Measurements from ENCODE around the gene CEACAM20. TPM values are rescaled to one million over a fixed set of nuclear protein-coding genes. Genes with fewer than 3 reads are reported as not detected.

Gene CEACAM20
- total and polyA plus RNA-seq, 7 donors = 0.03 TPM; not detected in 6

DNA sequence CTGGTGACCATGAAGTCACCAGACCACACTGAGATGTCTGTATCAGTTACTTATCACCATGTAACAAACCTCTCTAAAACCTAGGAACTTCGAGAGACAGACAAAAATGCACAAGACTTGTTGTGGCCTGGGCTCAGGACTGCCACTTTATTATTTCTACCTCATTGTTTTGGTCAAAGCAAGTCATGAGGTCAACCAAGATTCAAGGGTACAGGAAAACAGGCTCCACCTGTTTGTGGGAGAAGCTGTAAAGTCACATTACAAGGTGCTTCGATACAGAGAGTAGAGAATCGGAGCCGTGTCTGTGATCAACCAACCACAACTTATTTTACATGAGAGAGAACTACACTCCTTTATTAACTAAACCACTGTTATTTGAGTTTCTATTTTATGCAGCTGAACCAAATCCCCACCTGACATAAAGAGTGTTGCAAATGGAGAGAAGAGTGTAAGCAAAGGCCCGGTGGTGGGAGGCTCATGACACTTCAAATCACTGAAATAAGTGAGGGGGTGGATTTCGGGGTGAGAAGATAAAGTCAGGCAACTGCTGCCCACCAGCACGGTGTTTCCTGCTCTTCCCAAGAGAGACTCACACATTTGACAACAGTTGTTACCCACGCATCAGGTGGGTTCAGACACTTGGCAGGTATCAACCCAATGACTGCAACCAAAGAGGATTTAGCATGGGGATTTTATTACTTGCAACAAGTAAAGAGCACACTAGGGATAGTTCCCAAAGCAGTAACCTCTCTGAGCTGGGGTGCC is 44.9 kb upstream of the CEACAM20 start:
- Histone ChIP-seq H3K4me3 (no peak overlapping the region), H3K27me3 (ENCODE audit: insufficient read depth in 3 of 3, low read length in 2 of 3) (peaks cover 0 to 6% (median 0%) of the 10 kb centered on the region in 3 donors), H3K9me3 (no peaks in the 10 kb centered on the region), H3K27ac (no peak overlapping the region), H3K36me3 (ENCODE audit: insufficient read depth in 1 of 2, low read depth in 1 of 2) (no peaks in the 10 kb centered on the region), H3K4me1 (no peaks in the 10 kb centered on the region)
- no peak for TF ChIP-seq CTCF (IDR thresholded peaks at IDR 0.05)
- WGBS, 3 donors = 75 to 80% (median 75%) methylated on average over 8 of the region's 8 CpGs
- DNase-seq = no peak
- intact Hi-C loops (cut with DNase I) = loop anchor here (5.0 to 10.0 kb wide), 3 partner anchors 83 to 270 kb away; partner anchors contain the start of gene NECTIN2 (in 1 of the 2)
- no peak for ATAC-seq

GRCh38 chr19:44573627-44574026 is 44.2 kb upstream of the CEACAM20 start:
- no peak for DNase-seq
- intact Hi-C loops (cut with DNase I) = loop anchor here (5.0 to 10.0 kb wide), 3 partner anchors 84 to 271 kb away; partner anchors contain the start of gene NECTIN2 (in 1 of the 2)
- Histone ChIP-seq H3K4me1 (no peaks in the 10 kb centered on the region), H3K36me3 (ENCODE audit: insufficient read depth in 1 of 2, low read depth in 1 of 2) (no peaks in the 10 kb centered on the region), H3K4me3 (no peak overlapping the region), H3K9me3 (no peaks in the 10 kb centered on the region), H3K27me3 (ENCODE audit: insufficient read depth in 3 of 3, low read length in 2 of 3) (peaks cover 0 to 13% (median 0%) of the 10 kb centered on the region in 3 donors), H3K27ac (no peak overlapping the region)
- no peak for TF ChIP-seq CTCF (IDR thresholded peaks at IDR 0.05)
- no peak for ATAC-seq
- WGBS, 3 donors = 59 to 68% (median 67%) methylated on average over 4 of the region's 4 CpGs

GRCh38 chr19:44573183-44573582 is 43.7 kb upstream of the CEACAM20 start:
- no peaks in the 10 kb centered on the region for H3K36me3 ChIP-seq (ENCODE audit: insufficient read depth in 1 of 2, low read depth in 1 of 2)
- H3K27ac ChIP-seq = no peak overlapping the region
- ATAC-seq = no peak
- H3K4me1 ChIP-seq = no peaks in the 10 kb centered on the region
- TF ChIP-seq CTCF (IDR thresholded peaks at IDR 0.05) = no peak
- no peak for DNase-seq
- H3K9me3 ChIP-seq = no peaks in the 10 kb centered on the region
- H3K4me3 ChIP-seq = no peak overlapping the region
- intact Hi-C loops (cut with DNase I) = loop anchor here (5.0 to 10.0 kb wide), 3 partner anchors 84 to 272 kb away; partner anchors contain the start of gene NECTIN2 (in 1 of the 2)
- WGBS, 3 donors = 88 to 94% (median 92%) methylated on average over 4 of the region's 4 CpGs
- H3K27me3 ChIP-seq (ENCODE audit: insufficient read depth in 3 of 3, low read length in 2 of 3) = peaks cover 0 to 16% (median 0%) of the 10 kb centered on the region in 3 donors

GRCh38 chr19:44572581-44572900 is 43.1 kb upstream of the CEACAM20 start:
- no peak overlapping the region for H3K4me3 ChIP-seq
- ATAC-seq (no peak), DNase-seq (no peak)
- peaks cover 0 to 18% (median 4%) of the 10 kb centered on the region in 3 donors for H3K27me3 ChIP-seq (ENCODE audit: insufficient read depth in 3 of 3, low read length in 2 of 3)
- TF ChIP-seq CTCF (IDR thresholded peaks at IDR 0.05) = no peak
- no peak overlapping the region for H3K27ac ChIP-seq
- intact Hi-C loops (cut with DNase I) = loop anchor here (5.0 to 10.0 kb wide), 3 partner anchors 85 to 272 kb away; partner anchors contain the start of gene NECTIN2 (in 1 of the 2)
- WGBS, 3 donors = 69 to 78% (median 73%) methylated on average over 4 of the region's 4 CpGs
- no peaks in the 10 kb centered on the region for H3K4me1 ChIP-seq
- H3K9me3 ChIP-seq = no peaks in the 10 kb centered on the region
- H3K36me3 ChIP-seq (ENCODE audit: insufficient read depth in 1 of 2, low read depth in 1 of 2) = no peaks in the 10 kb centered on the region

Measured in psoas muscle (tissue), 8 donors.